Fibroblast of lung (primary cell): ENCODE results near the gene TRIM62.

ENCODE experiments used
- CTCF ChIP-seq, 2 donors: IDR thresholded peaks in 1 of 2; conservative IDR thresholded peaks in 1 of 2; 1 replicate in 1 of 2; 2 replicates in 1 of 2; pipeline ENCODE4 v1.5.1; 2011 to 2012; ENCODE audit warnings: low read length in 2 of 2, control low read depth in 1 of 2, inconsistent platforms in 1 of 2, low read depth in 1 of 2, mild to moderate bottlenecking in 1 of 2
- EZH2 ChIP-seq: IDR thresholded peaks from 2 replicates; pipeline ENCODE4 v1.5.1; 2012; ENCODE audit warnings: low read length, control low read depth, mild to moderate bottlenecking; ENCODE audit errors: missing control alignments

GRCh38 chr1:33180911-33181890 is 642 bp downstream of the TRIM62 start:
- TF ChIP-seq CTCF (conservative IDR thresholded peaks at IDR 0.05 in 1 of 2, IDR thresholded peaks at IDR 0.05 in 1 of 2; ENCODE audit: low read depth in 1 of 2, low read length in 2 of 2) (no peak), EZH2 (no peak)
